ENCODE measurements around the gene NDUFA6.
"Not testable (repeated sequence)": the region's sequence is repeated elsewhere in the genome, so short reads cannot be mapped to it uniquely, and the experiment has no call there.

DNA sequence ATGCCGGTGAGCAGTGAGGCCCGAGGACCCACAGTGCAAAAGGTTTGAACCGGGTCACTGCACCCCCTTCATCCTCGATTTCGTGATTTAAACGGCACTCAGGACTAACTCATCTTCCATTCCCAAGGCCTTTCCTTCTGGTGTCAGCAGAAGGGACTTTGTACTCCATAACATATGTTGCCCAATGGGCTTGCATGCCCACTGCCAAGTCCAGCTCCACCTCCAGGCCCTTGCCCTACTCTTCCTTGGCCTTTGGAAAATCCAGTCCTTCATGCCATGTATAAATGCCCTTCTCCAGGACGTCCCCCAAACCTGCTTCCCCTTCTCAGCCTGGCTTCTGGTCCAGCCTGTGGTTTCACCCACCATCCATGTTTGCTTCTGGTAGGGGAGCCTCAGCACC is 39.6 kb upstream of the NDUFA6 start:
- TF ChIP-seq TAF1 (IDR thresholded peaks at IDR 0.05; ENCODE audit: borderline replicate concordance, low read depth, low read length); POLR2A (IDR thresholded peaks at IDR 0.05; ENCODE audit: low read depth, low read length): not testable (repeated sequence)
